A549 (cell line): ENCODE results near the gene CADM2. TPM values are rescaled to one million over a fixed set of nuclear protein-coding genes. Genes with fewer than 3 reads are reported as not detected.
A peak's percentile ranks its signal among the peaks of the same experiment; 100 is the strongest.

ENCODE experiments used
- ATAC-seq, 2 experiments: fragments of 200-7000 bp in 1 of 2; fragments of >200 bp in 1 of 2; cut with Nextera tagmentation in 1 of 2; cut with Tn5 transposase in 1 of 2; 3 replicates each; pipeline versions ENCODE4 v1.8.0 to v1.9.1; 2018 to 2020; ENCODE audit warnings: mild to moderate bottlenecking in 1 of 2, moderate library complexity in 1 of 2
- CTCF ChIA-PET: fragments of 300-600 bp; sonication (Branson Sonifier 250); formaldehyde crosslinking; extraction: SDS; loops from one replicate; lab custom pipeline; 2021; ENCODE audit warnings: antibody characterized with exemption, inconsistent platforms; lab: Yijun Ruan, JAX
- POLR2A ChIA-PET: fragments of 350-600 bp; formaldehyde crosslinking; extraction: SDS; loops from one replicate; lab custom pipeline; 2021; ENCODE audit warnings: antibody characterized with exemption, inconsistent platforms; lab: Yijun Ruan, JAX
- DNase-seq, 2 experiments: peaks; one replicate each; pipeline versions ENCODE4 v3.0.0 to v3.0.0-alpha.2; 2011 to 2016; ENCODE audit warnings: low read depth in 1 of 2, low spot score in 1 of 2
- FAIRE-seq: peaks from 2 replicates; lab custom pipeline; 2011; peaks lifted over from hg19 to GRCh38; lab: Jason Lieb, UNC
- H3K27ac ChIP-seq, 2 experiments: fragments of >200 bp; sonication (Bioruptor Twin); formaldehyde crosslinking; 3 replicates each; pipeline ENCODE4 v1.5.1; 2016 to 2017
- H3K4me1 ChIP-seq: fragments of >200 bp; sonication (Bioruptor Twin); formaldehyde crosslinking; 3 replicates; pipeline ENCODE4 v1.6.1; 2016
- H3K4me2 ChIP-seq: fragments of >200 bp; sonication (Bioruptor Twin); formaldehyde crosslinking; 3 replicates; pipeline ENCODE4 v1.6.1; 2016
- H3K4me3 ChIP-seq: fragments of >200 bp; sonication (Bioruptor Twin); formaldehyde crosslinking; 3 replicates; pipeline ENCODE4 v1.5.1; 2016
- H3K9me3 ChIP-seq: fragments of >200 bp; sonication (Bioruptor Twin); formaldehyde crosslinking; 3 replicates; pipeline ENCODE4 v1.6.1; 2016
- CHD4 ChIP-seq: fragments of 200-600 bp; sonication (generic); IDR thresholded peaks from 2 replicates; pipeline ENCODE4 v1.6.1; 2016; ENCODE audit warnings: antibody characterized with exemption, mild to moderate bottlenecking, borderline replicate concordance
- CTCF ChIP-seq: fragments of >200 bp; sonication (Bioruptor Twin); formaldehyde crosslinking; IDR thresholded peaks from 3 replicates; pipeline ENCODE4 v1.5.1; 2016
- E2F6 ChIP-seq: IDR thresholded peaks from 2 replicates; pipeline ENCODE4 v1.6.1; 2012; ENCODE audit warnings: low read depth, borderline replicate concordance
- EHMT2 ChIP-seq: fragments of 200-600 bp; sonication (generic); IDR thresholded peaks from 2 replicates; pipeline ENCODE4 v1.6.1; 2016; ENCODE audit warnings: antibody characterized with exemption, low read depth, mild to moderate bottlenecking, moderate library complexity
- ELK1 ChIP-seq: fragments of 150-350 bp; IDR thresholded peaks from 2 replicates; pipeline ENCODE4 v1.6.1; 2014; ENCODE audit warnings: low read depth, mild to moderate bottlenecking, low read length
- EP300 ChIP-seq, 2 experiments: fragments of >200 bp; sonication (Bioruptor Twin); formaldehyde crosslinking; IDR thresholded peaks; 2 replicates in 1 of 2; 3 replicates in 1 of 2; pipeline ENCODE4 v1.6.1; 2016 to 2017
- ESRRA ChIP-seq: fragments of 150-350 bp; IDR thresholded peaks from 2 replicates; pipeline ENCODE4 v1.6.1; 2014; ENCODE audit warnings: mild to moderate bottlenecking, low read length, borderline replicate concordance
- FOSB ChIP-seq: fragments of 250-450 bp; sonication (Bioruptor Pico); IDR thresholded peaks from 2 replicates; pipeline ENCODE4 v1.5.0; 2020; ENCODE audit warnings: mild to moderate bottlenecking, moderate library complexity
- HMGXB4 ChIP-seq: fragments of 250-450 bp; sonication (Bioruptor Pico); IDR thresholded peaks from 2 replicates; pipeline ENCODE4 v1.5.0; 2021; ENCODE audit warnings: mild to moderate bottlenecking, moderate library complexity, borderline replicate concordance
- HOXA7 ChIP-seq: fragments of 250-450 bp; sonication (Bioruptor Pico); IDR thresholded peaks from 2 replicates; pipeline ENCODE4 v1.5.0; 2020; ENCODE audit warnings: mild to moderate bottlenecking, moderate library complexity
- MAZ ChIP-seq: fragments of 150-350 bp; IDR thresholded peaks from 2 replicates; pipeline ENCODE4 v1.6.1; 2014; ENCODE audit warnings: antibody characterized with exemption, low read depth, low read length, borderline replicate concordance
- NFE2L2 ChIP-seq: fragments of 150-350 bp; conservative IDR thresholded peaks from 2 replicates; pipeline ENCODE4 v1.6.1; 2014; ENCODE audit warnings: low read length
- NR3C1 ChIP-seq: fragments of >200 bp; sonication (Bioruptor Twin); formaldehyde crosslinking; IDR thresholded peaks from 3 replicates; pipeline ENCODE4 v1.6.1; 2017
- RAD21 ChIP-seq, 2 experiments: fragments of >200 bp in 1 of 2; sonication (Bioruptor Twin) in 1 of 2; formaldehyde crosslinking in 1 of 2; IDR thresholded peaks in 1 of 2; conservative IDR thresholded peaks in 1 of 2; 2 replicates in 1 of 2; 3 replicates in 1 of 2; pipeline ENCODE4 v1.6.1; 2012 to 2018; ENCODE audit warnings: inconsistent platforms in 1 of 2
- RNF2 ChIP-seq: fragments of 200-600 bp; sonication (generic); IDR thresholded peaks from 2 replicates; pipeline ENCODE4 v1.6.1; 2016; ENCODE audit warnings: low read depth, mild to moderate bottlenecking, antibody characterized with exemption, moderate library complexity, borderline replicate concordance
- SMC3 ChIP-seq: fragments of >200 bp; sonication (Bioruptor Twin); formaldehyde crosslinking; IDR thresholded peaks from 3 replicates; pipeline ENCODE4 v1.6.1; 2018; ENCODE audit warnings: inconsistent platforms
- SREBF2 ChIP-seq: fragments of 450-650 bp; IDR thresholded peaks from 2 replicates; pipeline ENCODE4 v1.6.1; 2014; ENCODE audit warnings: mild to moderate bottlenecking, moderate library complexity
- TFCP2L1 ChIP-seq: fragments of 250-450 bp; sonication (Bioruptor Pico); IDR thresholded peaks from 2 replicates; pipeline ENCODE4 v1.5.0; 2021; ENCODE audit warnings: mild to moderate bottlenecking
- TP53 ChIP-seq: fragments of 250-450 bp; sonication (Bioruptor Pico); IDR thresholded peaks from 2 replicates; pipeline ENCODE4 v1.5.0; 2021; ENCODE audit warnings: mild to moderate bottlenecking, moderate library complexity
- ZNF302 ChIP-seq: fragments of 250-450 bp; sonication (Bioruptor Pico); IDR thresholded peaks from 2 replicates; pipeline ENCODE4 v1.9.0; 2021; ENCODE audit warnings: inconsistent platforms, mild to moderate bottlenecking, moderate library complexity
- WGBS: methylation state at CpG from one replicate; pipeline ENCODE4 v1.1.6; 2017; ENCODE audit errors: missing lambda C conversion rate; 5-methylcytosine and 5-hydroxymethylcytosine counted together
- polyA plus RNA-seq, 4 experiments: library from polyadenylated mRNA; depleted of rRNA in 3 of 4; stranded (reverse); fragments of >200 nt; fragmentation: RNase III in 1 of 4; extraction: RNeasy Plus Mini Kit Qiagen cat#74134 plus additional on column Dnase treatment in 1 of 4; gene quantifications; 2 replicates in 3 of 4; 3 replicates in 1 of 4; pipeline ENCODE4 v1.2.3, GENCODE V29; 2011 to 2017

Gene CADM2
- polyA plus RNA-seq, 2 of the 4 experiments (the other 2 are of a cell fraction), result 0.05 to 0.71 TPM

- peak; percentile 6 to 73 for DNase-seq
- no peak overlapping the region for H3K4me3 ChIP-seq
- CTCF ChIA-PET, result no interaction called here
- POLR2A ChIA-PET, result no interaction called here
- 4% methylated on average over 6 of the region's 6 CpGs for WGBS
- no peaks in the 10 kb centered on the region for H3K4me1 ChIP-seq
- no peak overlapping the region for H3K4me2 ChIP-seq
- TF ChIP-seq SMC3 (peak; percentile 54), RAD21 (conservative IDR thresholded peaks at IDR 0.05 in 1 of 2, IDR thresholded peaks at IDR 0.05 in 1 of 2) (peak; percentile 73 to 85), CTCF (peak; percentile 67), HMGXB4 (CRISPR knock-in tag) (no peak), FOSB (CRISPR knock-in tag) (no peak), EP300 (IDR thresholded peaks at IDR 0.05) (no peak)
- H3K27ac ChIP-seq, result no peak overlapping the region
- peak; percentile 98 to 100 for ATAC-seq
- FAIRE-seq, result peak; percentile 77
- no peaks in the 10 kb centered on the region for H3K9me3 ChIP-seq
Observed at GRCh38 chr3:85360742-85361387, 402.1 kb downstream of the CADM2 start.

GRCh38 chr3:85364296-85364909, 405.6 kb downstream of the CADM2 start:
- no peak for TF ChIP-seq MAZ
- TF ChIP-seq ZNF302, result no peak
- TF ChIP-seq TP53, result no peak
- no peak for TF ChIP-seq TFCP2L1 (CRISPR knock-in tag)
- no peak for TF ChIP-seq EP300 (IDR thresholded peaks at IDR 0.05)
- no peak for TF ChIP-seq SREBF2
- no peak for TF ChIP-seq ESRRA
- TF ChIP-seq EHMT2, result no peak
- no peak for TF ChIP-seq E2F6
- TF ChIP-seq SMC3, result no peak
- TF ChIP-seq HOXA7 (CRISPR knock-in tag), result no peak
- TF ChIP-seq ELK1, result no peak
- no peak for TF ChIP-seq RNF2
- TF ChIP-seq NR3C1, result no peak
- no peak for TF ChIP-seq NFE2L2
- TF ChIP-seq CHD4, result no peak
- no peak for TF ChIP-seq RAD21 (conservative IDR thresholded peaks at IDR 0.05 in 1 of 2, IDR thresholded peaks at IDR 0.05 in 1 of 2)
- WGBS, result 22% methylated on average over 5 of the region's 5 CpGs
- Histone ChIP-seq H3K4me2 (no peak overlapping the region), H3K4me1 (no peaks in the 10 kb centered on the region), H3K4me3 (no peak overlapping the region), H3K9me3 (no peaks in the 10 kb centered on the region), H3K27ac (no peak overlapping the region)
- ChIA-PET CTCF (no interaction called here), POLR2A (no interaction called here)
- DNase-seq (no peak), ATAC-seq (no peak), FAIRE-seq (no peak)
